Measurements from ENCODE around the gene ATAD3C. TPM values are rescaled to one million over a fixed set of nuclear protein-coding genes. Genes with fewer than 3 reads are reported as not detected.

ATAD3C gene, protein sequence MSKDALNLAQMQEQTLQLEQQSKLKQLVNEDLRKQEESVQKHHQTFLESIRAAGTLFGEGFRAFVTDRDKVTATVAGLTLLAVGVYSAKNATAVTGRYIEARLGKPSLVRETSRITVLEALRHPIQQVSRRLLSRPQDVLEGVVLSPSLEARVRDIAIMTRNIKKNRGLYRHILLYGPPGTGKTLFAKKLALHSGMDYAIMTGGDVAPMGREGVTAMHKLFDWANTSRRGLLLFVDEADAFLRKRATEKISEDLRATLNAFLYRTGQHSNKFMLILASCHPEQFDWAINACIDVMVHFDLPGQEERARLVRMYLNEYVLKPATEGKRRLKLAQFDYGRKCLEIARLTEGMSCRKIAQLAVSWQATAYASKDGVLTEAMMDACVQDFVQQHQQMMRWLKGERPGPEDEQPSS
- not detected in 5 replicates for total RNA-seq (2022; extraction: Qiagen RNA extraction; ENCODE audit: low read depth)

DNA sequence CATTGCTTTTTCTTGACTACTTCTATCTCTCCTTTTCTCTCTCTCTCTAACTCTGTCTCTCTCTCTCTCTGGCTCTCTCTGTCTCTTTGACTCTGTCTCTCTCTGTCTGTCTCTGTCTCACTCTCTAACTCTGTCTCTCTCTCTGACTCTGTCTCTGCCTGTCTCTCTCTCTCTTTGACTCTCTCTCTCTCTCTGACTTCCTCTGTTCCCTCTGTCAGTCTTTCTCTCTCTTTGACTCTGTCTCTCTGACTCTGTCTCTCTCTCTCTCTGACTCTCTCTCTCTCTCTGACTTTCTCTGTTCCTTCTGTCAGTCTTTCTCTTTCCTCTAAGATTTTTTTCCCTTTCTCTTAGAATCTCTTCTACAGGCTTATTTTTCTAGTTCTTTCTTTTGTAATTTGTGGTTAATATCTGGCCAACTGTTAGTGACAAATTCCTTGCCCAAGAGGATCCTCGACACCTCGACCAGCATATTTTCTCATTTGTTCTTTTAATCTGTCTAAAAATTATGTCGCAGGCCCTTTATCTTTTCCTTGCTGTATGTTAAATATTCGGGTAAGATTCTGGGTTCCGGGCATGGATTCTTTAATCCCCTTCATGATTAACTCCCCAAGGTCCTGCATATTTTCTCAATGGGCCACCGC lies at the start of gene ATAD3C:
Gene ATAD3C (plus strand): TSS at position 591 of the 641 bp plus-strand sequence. CDS start 995 bp downstream, outside the sequence.

GRCh38 chr1:1406821-1407635 lies 42.5 kb upstream of the ATAD3C start, which contains the start of gene MRPL20:
TSS of gene MRPL20 (minus strand) at chr1:1407293. CDS start at chr1:1407217, 76 bp downstream.

DNA sequence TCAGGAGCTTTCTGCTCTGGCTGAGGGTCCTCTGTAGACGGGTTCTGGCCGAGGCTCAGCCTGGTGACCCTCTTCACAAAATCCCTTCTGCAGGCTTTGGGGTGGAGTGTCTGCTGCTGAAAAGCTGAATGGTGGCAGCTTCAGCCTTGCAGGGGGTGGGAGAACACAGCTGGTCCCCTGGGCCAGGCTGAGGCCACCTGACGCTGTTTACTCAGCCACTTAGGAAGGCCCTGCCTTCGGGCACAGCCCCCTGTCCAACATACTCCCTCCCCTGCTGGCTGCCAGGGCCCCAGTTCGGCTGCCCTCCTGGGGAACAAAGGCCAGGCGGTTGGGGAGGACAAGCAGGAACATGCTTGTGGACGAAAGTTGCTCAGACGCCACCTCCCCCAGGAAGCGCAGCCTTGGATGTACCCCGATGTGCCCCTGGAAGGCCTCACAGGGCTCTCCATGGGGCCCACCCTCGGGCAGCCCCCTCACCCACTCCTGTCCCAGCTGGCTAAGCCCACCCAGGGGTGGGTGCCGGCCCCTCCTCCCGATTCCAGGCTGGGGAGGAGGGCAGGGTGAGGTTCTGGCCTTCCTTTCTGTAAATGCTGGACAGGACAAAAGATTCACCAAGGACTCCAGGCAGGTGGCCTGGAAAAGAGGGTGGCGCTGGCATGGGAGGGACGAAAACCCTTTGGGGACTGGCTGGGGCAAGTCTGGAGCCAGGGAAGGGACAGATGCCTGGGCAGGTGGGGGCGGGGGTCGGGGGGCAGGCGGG lies 28.2 kb upstream of the ATAD3C start, which contains the start of gene ANKRD65:
Gene ANKRD65 (minus strand): TSS at position 130 of the 760 bp plus-strand sequence. CDS start 271 bp downstream, outside the sequence.

GRCh38 chr1:1435106-1435903 lies 14.2 kb upstream of the ATAD3C start, which contains the start of gene VWA1:
TSS of gene VWA1 (plus strand) at chr1:1435690. CDS start at chr1:1435749, 59 bp downstream.

GRCh38 chr1:1471389-1472052 lies 22.0 kb downstream of the ATAD3C start, which contains the start of gene ATAD3B:
TSS of gene ATAD3B (plus strand) at chr1:1471765. CDS start at chr1:1471885, 120 bp downstream.

DNA sequence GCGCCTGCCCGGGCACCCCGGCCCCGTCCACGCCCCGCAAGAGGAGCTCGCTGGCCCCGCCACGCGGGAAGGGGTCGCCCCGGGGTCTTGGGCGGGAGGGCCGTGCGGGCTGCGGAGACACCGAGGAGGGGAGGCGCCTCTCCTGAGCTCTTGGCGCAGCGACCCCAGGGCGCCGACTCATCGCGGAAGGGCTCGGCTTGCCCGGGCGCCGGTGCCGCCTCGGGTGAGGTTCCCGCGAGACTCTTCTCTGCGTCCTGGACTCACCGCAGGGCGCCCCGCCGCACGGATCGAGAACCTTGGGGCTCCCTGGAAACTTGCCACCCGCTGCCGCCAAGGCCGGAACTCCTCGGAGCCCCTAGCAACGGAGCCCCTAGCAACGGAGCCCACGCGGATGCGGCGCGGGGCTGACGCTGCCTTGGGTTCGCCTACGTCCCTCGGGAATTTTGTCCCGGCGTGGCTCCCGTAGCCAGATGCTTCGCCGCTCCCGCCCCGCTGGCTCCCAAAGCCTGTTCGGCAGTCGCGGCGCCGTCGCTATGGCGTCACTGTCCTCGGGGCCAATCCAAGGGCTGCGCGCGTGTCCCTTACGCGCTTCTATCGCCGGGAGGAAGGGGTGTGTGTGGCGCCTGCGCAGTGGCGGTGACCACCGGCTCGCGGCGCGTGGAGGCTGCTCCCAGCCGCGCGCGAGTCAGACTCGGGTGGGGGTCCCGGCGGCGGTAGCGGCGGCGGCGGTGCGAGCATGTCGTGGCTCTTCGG lies 62.2 kb downstream of the ATAD3C start, which contains the start of gene ATAD3A:
Gene ATAD3A (plus strand): TSS at position 630 of the 753 bp plus-strand sequence. CDS start 107 bp downstream, at position 737.

Other genes starting within 250 kb of the ATAD3C start
- not detected in 5 replicates for gene TNFRSF18, start 243.1 kb upstream of the ATAD3C start, total RNA-seq (2022; extraction: Qiagen RNA extraction; ENCODE audit: low read depth)
- gene TNFRSF4, start 235.5 kb upstream of the ATAD3C start, total RNA-seq (2022; extraction: Qiagen RNA extraction; ENCODE audit: low read depth), result 0.22 TPM in 1 of 5 replicates, not detected in the others
- gene SDF4, start 217.7 kb upstream of the ATAD3C start, total RNA-seq (2022; extraction: Qiagen RNA extraction; ENCODE audit: low read depth), result 105 to 136 TPM (median 127 TPM) in 5 replicates
- gene B3GALT6, start 217.5 kb upstream of the ATAD3C start, total RNA-seq (2022; extraction: Qiagen RNA extraction; ENCODE audit: low read depth), result 11.0 to 22.5 TPM (median 21.8 TPM) in 5 replicates
- gene C1QTNF12, start 203.0 kb upstream of the ATAD3C start, total RNA-seq (2022; extraction: Qiagen RNA extraction; ENCODE audit: low read depth), result 0.59 to 1.7 TPM (median 1.1 TPM) in 5 replicates
- gene UBE2J2, start 175.8 kb upstream of the ATAD3C start, total RNA-seq (2022; extraction: Qiagen RNA extraction; ENCODE audit: low read depth), result 35.9 to 51.0 TPM (median 48.6 TPM) in 5 replicates
- 0.68 to 1.3 TPM (median 1.2 TPM) in 5 replicates for gene SCNN1D, start 169.3 kb upstream of the ATAD3C start, total RNA-seq (2022; extraction: Qiagen RNA extraction; ENCODE audit: low read depth)
- 8.1 to 17.8 TPM (median 13.7 TPM) in 5 replicates for gene ACAP3, start 141.8 kb upstream of the ATAD3C start, total RNA-seq (2022; extraction: Qiagen RNA extraction; ENCODE audit: low read depth)
- gene PUSL1, start 141.1 kb upstream of the ATAD3C start, total RNA-seq (2022; extraction: Qiagen RNA extraction; ENCODE audit: low read depth), result 16.5 to 29.3 TPM (median 22.8 TPM) in 5 replicates
- 47.7 to 61.4 TPM (median 58.1 TPM) in 5 replicates for gene INTS11, start 125.0 kb upstream of the ATAD3C start, total RNA-seq (2022; extraction: Qiagen RNA extraction; ENCODE audit: low read depth)
- gene CPTP, start 124.9 kb upstream of the ATAD3C start, total RNA-seq (2022; extraction: Qiagen RNA extraction; ENCODE audit: low read depth), result 13.1 to 20.9 TPM (median 18.3 TPM) in 5 replicates
- gene TAS1R3, start 118.4 kb upstream of the ATAD3C start, total RNA-seq (2022; extraction: Qiagen RNA extraction; ENCODE audit: low read depth), result 0.08 to 0.14 TPM (median 0.12 TPM) in 5 replicates
- gene DVL1, start 100.3 kb upstream of the ATAD3C start, total RNA-seq (2022; extraction: Qiagen RNA extraction; ENCODE audit: low read depth), result 44.0 to 77.6 TPM (median 71.9 TPM) in 5 replicates
- gene MXRA8, start 91.1 kb upstream of the ATAD3C start, total RNA-seq (2022; extraction: Qiagen RNA extraction; ENCODE audit: low read depth), result 0.16 to 1.0 TPM (median 0.27 TPM) in 4 of 5 replicates, not detected in the other
- 99.9 to 181 TPM (median 176 TPM) in 5 replicates for gene AURKAIP1, start 74.5 kb upstream of the ATAD3C start, total RNA-seq (2022; extraction: Qiagen RNA extraction; ENCODE audit: low read depth)
- 36.2 to 57.5 TPM (median 50.3 TPM) in 5 replicates for gene CCNL2, start 50.4 kb upstream of the ATAD3C start, total RNA-seq (2022; extraction: Qiagen RNA extraction; ENCODE audit: low read depth)
- 127 to 156 TPM (median 138 TPM) in 5 replicates for gene MRPL20, start 42.4 kb upstream of the ATAD3C start, total RNA-seq (2022; extraction: Qiagen RNA extraction; ENCODE audit: low read depth)
- gene ANKRD65, start 28.4 kb upstream of the ATAD3C start, total RNA-seq (2022; extraction: Qiagen RNA extraction; ENCODE audit: low read depth), result not detected in 5 replicates
- gene VWA1, start 14.0 kb upstream of the ATAD3C start, total RNA-seq (2022; extraction: Qiagen RNA extraction; ENCODE audit: low read depth), result 4.8 to 16.5 TPM (median 14.4 TPM) in 5 replicates
- gene ATAD3B, start 22.1 kb downstream of the ATAD3C start, total RNA-seq (2022; extraction: Qiagen RNA extraction; ENCODE audit: low read depth), result 1.6 to 3.3 TPM (median 3.2 TPM) in 5 replicates
- gene ATAD3A, start 62.5 kb downstream of the ATAD3C start, total RNA-seq (2022; extraction: Qiagen RNA extraction; ENCODE audit: low read depth), result 28.2 to 40.1 TPM (median 37.3 TPM) in 5 replicates
- 0.22 to 0.52 TPM (median 0.36 TPM) in 5 replicates for gene TMEM240, start 90.9 kb downstream of the ATAD3C start, total RNA-seq (2022; extraction: Qiagen RNA extraction; ENCODE audit: low read depth)
- 92.5 to 114 TPM (median 109 TPM) in 5 replicates for gene SSU72, start 125.2 kb downstream of the ATAD3C start, total RNA-seq (2022; extraction: Qiagen RNA extraction; ENCODE audit: low read depth)
- gene FNDC10, start 150.4 kb downstream of the ATAD3C start, total RNA-seq (2022; extraction: Qiagen RNA extraction; ENCODE audit: low read depth), result 5.2 to 10.5 TPM (median 8.0 TPM) in 5 replicates
- 8.3 to 20.2 TPM (median 17.1 TPM) in 5 replicates for gene MIB2, start 165.8 kb downstream of the ATAD3C start, total RNA-seq (2022; extraction: Qiagen RNA extraction; ENCODE audit: low read depth)
- 0.48 to 1.1 TPM (median 0.51 TPM) in 4 of 5 replicates, not detected in the other for gene MMP23B, start 182.5 kb downstream of the ATAD3C start, total RNA-seq (2022; extraction: Qiagen RNA extraction; ENCODE audit: low read depth)
- 26.1 to 28.9 TPM (median 26.5 TPM) in 5 replicates for gene CDK11B, start 209.3 kb downstream of the ATAD3C start, total RNA-seq (2022; extraction: Qiagen RNA extraction; ENCODE audit: low read depth)
- gene SLC35E2B, start 243.1 kb downstream of the ATAD3C start, total RNA-seq (2022; extraction: Qiagen RNA extraction; ENCODE audit: low read depth), result 9.1 to 13.6 TPM (median 12.0 TPM) in 5 replicates

Data from A549 treated with RU486 at 1 μM for 4 hours (cell line).